ENCODE data around the gene PFKFB3. TPM values are rescaled to one million over a fixed set of nuclear protein-coding genes. Genes with fewer than 3 reads are reported as not detected.
A peak's percentile ranks its signal among the peaks of the same experiment; 100 is the strongest.

PFKFB3 gene
- total and polyA plus RNA-seq, 2 of the 13 experiments (the other 11 are each of a cell fraction or from before 2014, with no cell fraction given): 1.2 to 13.3 TPM

- TF ChIP-seq PRDM4 (CRISPR knock-in tag; IDR thresholded peaks at IDR 0.05; ENCODE audit: borderline replicate concordance): no peak
- TF ChIP-seq TGIF2 (CRISPR knock-in tag; IDR thresholded peaks at IDR 0.05): 0 out of 2 replicates have a peak, but pooled peaks have one; percentile 26
- TF ChIP-seq NFRKB (IDR thresholded peaks at IDR 0.05): no peak
- TF ChIP-seq HMGXB4 (CRISPR knock-in tag; IDR thresholded peaks at IDR 0.05; ENCODE audit: borderline replicate concordance in 1 of 2, low read depth in 1 of 2): 0 out of 4 replicates have a peak, but pooled peaks of 1 of the 2 experiments have one; percentile 30
- no peak for TF ChIP-seq HMG20B (CRISPR knock-in tag; conservative IDR thresholded peaks at IDR 0.05)
- 0 out of 2 replicates have a peak, but pooled peaks have one; percentile 15 for TF ChIP-seq DZIP1 (CRISPR knock-in tag; IDR thresholded peaks at IDR 0.05)
- TF ChIP-seq SALL1 (CRISPR knock-in tag; IDR thresholded peaks at IDR 0.05): peak; percentile 23; the same call in 1 of the 2 replicates
- TF ChIP-seq ZNF850 (CRISPR knock-in tag; conservative IDR thresholded peaks at IDR 0.05): no peak
- no peak for TF ChIP-seq KIAA2018 (CRISPR knock-in tag; IDR thresholded peaks at IDR 0.05; ENCODE audit: borderline replicate concordance)
These were observed 1.8 kb upstream of the PFKFB3 start (continued) for GRCh38 chr10:6200734-6201515.
